ENCODE results near the gene GOLPH3.
A peak's percentile ranks its signal among the peaks of the same experiment; 100 is the strongest.

Gene GOLPH3

DNA sequence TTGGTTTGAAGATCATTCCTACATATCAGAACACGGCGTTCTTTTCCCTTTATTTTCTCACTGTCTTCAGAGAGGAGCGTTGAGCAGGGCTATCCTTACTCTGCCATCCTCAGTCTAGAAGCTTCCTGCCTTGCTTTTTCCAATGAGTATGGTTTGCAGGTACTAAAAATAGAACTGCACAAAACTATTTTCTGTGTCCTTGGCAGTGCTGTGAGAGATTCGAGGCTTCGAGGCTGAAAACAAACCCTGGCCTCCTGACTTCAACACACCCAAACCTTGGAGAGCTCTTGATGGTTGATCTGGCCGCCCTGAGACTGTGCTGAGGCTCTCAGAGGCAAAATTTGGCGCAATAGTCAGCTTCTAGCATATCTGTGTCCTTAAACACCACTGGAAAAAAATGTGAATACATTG is 78.9 kb downstream of the GOLPH3 start:
- TF ChIP-seq, protein P1, sequence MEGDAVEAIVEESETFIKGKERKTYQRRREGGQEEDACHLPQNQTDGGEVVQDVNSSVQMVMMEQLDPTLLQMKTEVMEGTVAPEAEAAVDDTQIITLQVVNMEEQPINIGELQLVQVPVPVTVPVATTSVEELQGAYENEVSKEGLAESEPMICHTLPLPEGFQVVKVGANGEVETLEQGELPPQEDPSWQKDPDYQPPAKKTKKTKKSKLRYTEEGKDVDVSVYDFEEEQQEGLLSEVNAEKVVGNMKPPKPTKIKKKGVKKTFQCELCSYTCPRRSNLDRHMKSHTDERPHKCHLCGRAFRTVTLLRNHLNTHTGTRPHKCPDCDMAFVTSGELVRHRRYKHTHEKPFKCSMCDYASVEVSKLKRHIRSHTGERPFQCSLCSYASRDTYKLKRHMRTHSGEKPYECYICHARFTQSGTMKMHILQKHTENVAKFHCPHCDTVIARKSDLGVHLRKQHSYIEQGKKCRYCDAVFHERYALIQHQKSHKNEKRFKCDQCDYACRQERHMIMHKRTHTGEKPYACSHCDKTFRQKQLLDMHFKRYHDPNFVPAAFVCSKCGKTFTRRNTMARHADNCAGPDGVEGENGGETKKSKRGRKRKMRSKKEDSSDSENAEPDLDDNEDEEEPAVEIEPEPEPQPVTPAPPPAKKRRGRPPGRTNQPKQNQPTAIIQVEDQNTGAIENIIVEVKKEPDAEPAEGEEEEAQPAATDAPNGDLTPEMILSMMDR (IDR thresholded peaks at IDR 0.05; ENCODE audit: low read length, missing control alignments): no peak
- H3K4me3 ChIP-seq (replicated peaks; ENCODE audit: low read depth, low read length): no peak overlapping the region
- DNase-seq (ENCODE audit: low read depth): no peak

DNA sequence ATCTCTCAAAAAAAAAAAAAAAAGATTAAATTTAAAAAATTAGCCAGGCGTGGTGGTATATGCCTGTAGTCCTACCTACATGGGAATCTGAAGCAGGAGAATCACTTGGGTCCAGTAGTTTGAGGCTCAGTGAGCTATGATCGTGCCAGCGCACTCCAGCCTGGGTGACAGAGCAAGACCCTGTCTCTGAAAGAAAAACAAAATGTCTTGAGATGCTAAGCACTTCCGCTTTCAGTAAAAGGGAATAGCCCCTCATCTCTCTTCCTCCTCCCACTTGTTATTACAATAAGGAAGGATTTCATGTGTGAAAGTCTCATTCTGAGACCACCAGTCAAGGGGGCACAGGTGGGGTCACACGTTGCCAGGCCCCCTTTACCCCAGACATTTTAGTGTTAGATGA is 79.4 kb downstream of the GOLPH3 start:
- TF ChIP-seq, protein P1 (IDR thresholded peaks at IDR 0.05; ENCODE audit: low read length, missing control alignments): no peak
- no peak for DNase-seq (ENCODE audit: low read depth)
- no peak overlapping the region for H3K4me3 ChIP-seq (replicated peaks; ENCODE audit: low read depth, low read length)

DNA sequence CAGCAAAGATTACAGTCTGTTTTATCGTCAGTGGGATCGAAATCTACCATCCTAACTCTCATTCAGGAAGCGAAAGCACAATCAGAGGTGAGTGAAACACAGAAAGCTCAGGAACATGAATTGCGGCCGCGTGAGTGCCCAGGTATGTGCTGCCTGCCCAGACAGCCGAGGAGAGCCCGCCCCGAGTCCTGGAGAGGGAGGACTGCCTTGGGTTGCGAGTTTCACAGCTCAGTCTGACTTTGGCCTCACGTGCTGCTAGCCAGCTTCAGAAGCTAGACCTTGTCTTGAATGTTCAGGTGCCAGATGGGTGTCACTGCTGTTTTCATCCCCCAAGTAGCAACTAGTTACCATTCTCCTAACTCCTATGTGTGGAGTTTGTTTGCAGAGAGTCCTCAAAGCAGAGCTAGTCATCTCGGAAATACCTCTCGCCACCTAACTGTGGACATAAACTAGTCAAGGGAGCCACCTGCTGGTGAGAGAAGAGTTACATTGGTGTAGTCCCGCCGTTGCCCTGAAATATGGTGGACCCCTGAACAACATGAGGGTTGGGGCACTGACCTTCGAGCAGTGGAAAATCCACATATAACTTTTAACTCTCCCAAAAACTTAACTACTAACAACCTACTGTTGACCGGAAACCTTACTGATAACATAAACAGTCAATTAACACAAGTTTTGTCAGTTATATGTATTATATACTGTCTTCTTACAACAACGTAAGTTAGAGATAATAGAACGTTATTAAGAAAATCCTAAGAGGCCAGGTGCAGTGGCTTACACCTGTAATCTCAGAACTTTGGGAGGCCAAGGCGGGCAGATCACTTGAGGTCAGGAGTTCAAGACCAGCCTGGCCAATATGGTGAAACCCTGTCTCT is 80.9 kb downstream of the GOLPH3 start:
- no peak overlapping the region for H3K4me3 ChIP-seq (replicated peaks; ENCODE audit: low read depth, low read length)
- DNase-seq (ENCODE audit: low read depth): peak; percentile 84
- TF ChIP-seq, protein P1 (IDR thresholded peaks at IDR 0.05; ENCODE audit: low read length, missing control alignments): peak; percentile 70

DNA sequence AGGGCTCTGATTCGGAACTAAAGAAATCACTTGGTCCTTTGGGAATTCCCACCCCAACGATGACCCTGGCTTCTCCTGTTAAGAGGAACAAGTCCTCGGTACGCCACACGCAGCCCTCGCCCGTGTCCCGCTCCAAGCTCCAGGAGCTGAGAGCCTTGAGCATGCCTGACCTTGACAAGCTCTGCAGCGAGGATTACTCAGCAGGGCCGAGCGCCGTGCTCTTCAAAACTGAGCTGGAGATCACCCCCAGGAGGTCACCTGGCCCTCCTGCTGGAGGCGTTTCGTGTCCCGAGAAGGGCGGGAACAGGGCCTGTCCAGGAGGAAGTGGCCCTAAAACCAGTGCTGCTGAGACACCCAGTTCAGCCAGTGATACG is 83.4 kb downstream of the GOLPH3 start:
- TF ChIP-seq, protein P1 (IDR thresholded peaks at IDR 0.05; ENCODE audit: low read length, missing control alignments): no peak
- no peak overlapping the region for H3K4me3 ChIP-seq (replicated peaks; ENCODE audit: low read depth, low read length)
- DNase-seq (ENCODE audit: low read depth): no peak

DNA sequence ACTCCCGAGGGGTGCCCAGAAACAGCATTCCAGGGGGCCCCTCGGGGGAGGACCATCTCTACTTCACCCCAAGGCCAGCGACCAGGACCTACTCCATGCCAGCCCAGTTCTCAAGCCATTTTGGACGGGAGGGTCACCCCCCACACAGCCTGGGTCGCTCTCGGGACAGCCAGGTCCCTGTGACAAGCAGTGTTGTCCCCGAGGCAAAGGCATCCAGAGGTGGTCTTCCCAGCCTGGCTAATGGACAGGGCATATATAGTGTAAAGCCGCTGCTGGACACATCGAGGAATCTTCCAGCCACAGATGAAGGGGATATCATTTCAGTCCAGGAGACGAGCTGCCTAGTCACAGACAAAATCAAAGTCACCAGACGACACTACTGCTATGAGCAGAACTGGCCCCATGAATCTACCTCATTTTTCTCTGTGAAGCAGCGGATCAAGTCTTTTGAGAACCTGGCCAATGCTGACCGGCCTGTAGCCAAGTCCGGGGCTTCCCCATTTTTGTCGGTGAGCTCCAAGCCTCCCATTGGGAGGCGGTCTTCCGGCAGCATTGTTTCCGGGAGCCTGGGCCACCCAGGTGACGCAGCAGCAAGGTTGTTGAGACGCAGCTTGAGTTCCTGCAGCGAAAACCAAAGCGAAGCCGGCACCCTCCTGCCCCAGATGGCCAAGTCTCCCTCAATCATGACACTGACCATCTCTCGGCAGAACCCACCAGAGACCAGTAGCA is 83.9 kb downstream of the GOLPH3 start:
- DNase-seq (ENCODE audit: low read depth): no peak
- no peak overlapping the region for H3K4me3 ChIP-seq (replicated peaks; ENCODE audit: low read depth, low read length)
- TF ChIP-seq, protein P1 (IDR thresholded peaks at IDR 0.05; ENCODE audit: low read length, missing control alignments): no peak

DNA sequence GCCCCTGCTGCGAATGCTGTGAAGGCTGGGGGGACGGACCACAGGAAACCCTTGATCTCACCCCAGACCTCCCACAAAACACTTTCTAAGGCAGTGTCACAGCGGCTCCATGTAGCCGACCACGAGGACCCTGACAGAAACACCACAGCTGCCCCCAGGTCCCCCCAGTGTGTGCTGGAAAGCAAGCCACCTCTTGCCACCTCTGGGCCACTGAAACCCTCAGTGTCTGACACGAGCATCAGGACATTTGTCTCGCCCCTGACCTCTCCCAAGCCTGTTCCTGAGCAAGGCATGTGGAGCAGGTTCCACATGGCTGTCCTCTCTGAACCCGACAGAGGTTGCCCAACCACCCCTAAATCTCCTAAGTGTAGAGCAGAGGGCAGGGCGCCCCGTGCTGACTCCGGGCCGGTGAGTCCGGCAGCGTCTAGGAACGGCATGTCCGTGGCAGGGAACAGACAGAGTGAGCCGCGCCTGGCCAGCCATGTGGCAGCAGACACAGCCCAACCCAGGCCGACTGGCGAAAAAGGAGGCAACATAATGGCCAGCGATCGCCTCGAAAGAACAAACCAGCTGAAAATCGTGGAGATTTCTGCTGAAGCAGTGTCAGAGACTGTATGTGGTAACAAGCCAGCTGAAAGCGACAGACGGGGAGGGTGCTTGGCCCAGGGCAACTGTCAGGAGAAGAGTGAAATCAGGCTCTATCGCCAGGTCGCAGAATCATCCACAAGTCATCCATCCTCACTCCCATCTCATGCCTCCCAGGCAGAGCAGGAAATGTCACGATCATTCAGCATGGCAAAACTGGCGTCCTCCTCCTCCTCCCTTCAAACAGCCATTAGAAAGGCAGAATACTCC is 84.7 kb downstream of the GOLPH3 start:
- DNase-seq (ENCODE audit: low read depth): no peak
- TF ChIP-seq, protein P1 (IDR thresholded peaks at IDR 0.05; ENCODE audit: low read length, missing control alignments): no peak
- H3K4me3 ChIP-seq (replicated peaks; ENCODE audit: low read depth, low read length): no peak overlapping the region

Measured in fibroblast of pulmonary artery (primary cell).